B cell (primary cell): Measurements from ENCODE around the gene CUTA.
"Not testable (repeated sequence)": the region's sequence is repeated elsewhere in the genome, so short reads cannot be mapped to it uniquely, and the experiment has no call there.

Experiments
- EZH2 ChIP-seq: IDR thresholded peaks from 2 replicates; pipeline ENCODE4 v1.6.1; 2012; ENCODE audit warnings: borderline replicate concordance, low read depth, mild to moderate bottlenecking, moderate library complexity, low read length; ENCODE audit not compliant: insufficient read depth, poor library complexity, severe bottlenecking
- TF ChIP-seq, protein P1 (sequence below): fragments of 200-600 bp; IDR thresholded peaks from one replicate; pipeline ENCODE4 v1.8.0; 2022; ENCODE audit warnings: antibody characterized with exemption, mild to moderate bottlenecking

DNA sequence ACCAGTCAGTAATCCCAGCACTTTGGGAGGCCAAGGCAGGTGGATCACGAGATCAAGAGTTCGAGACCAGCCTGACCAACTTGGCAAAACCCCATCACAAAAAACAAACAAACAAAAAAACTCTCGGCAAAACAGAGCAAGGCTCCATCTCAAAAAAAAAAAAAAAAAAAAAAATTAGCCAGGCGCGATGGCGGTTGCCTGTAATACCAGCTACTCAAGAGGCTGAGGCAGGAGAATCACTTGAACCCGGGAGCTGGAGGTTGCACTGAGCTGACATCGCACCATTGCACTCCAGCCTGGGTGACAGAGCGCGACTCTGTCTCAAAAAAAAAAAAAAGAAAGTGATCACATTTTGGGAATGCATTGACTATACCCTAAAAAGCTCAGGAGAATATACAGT, 38.7 kb downstream of the CUTA start:
- TF ChIP-seq, protein P1, sequence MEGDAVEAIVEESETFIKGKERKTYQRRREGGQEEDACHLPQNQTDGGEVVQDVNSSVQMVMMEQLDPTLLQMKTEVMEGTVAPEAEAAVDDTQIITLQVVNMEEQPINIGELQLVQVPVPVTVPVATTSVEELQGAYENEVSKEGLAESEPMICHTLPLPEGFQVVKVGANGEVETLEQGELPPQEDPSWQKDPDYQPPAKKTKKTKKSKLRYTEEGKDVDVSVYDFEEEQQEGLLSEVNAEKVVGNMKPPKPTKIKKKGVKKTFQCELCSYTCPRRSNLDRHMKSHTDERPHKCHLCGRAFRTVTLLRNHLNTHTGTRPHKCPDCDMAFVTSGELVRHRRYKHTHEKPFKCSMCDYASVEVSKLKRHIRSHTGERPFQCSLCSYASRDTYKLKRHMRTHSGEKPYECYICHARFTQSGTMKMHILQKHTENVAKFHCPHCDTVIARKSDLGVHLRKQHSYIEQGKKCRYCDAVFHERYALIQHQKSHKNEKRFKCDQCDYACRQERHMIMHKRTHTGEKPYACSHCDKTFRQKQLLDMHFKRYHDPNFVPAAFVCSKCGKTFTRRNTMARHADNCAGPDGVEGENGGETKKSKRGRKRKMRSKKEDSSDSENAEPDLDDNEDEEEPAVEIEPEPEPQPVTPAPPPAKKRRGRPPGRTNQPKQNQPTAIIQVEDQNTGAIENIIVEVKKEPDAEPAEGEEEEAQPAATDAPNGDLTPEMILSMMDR = not testable (repeated sequence)
- TF ChIP-seq EZH2 = not testable (repeated sequence)
